Glutamatergic neuron (in vitro differentiated cells): Measurements from ENCODE around the gene WSCD1. TPM values are rescaled to one million over a fixed set of nuclear protein-coding genes. Genes with fewer than 3 reads are reported as not detected.

ENCODE experiments used
- DNase-seq: peaks from one replicate; pipeline ENCODE4 v3.0.0; 2022
- H3K27ac Mint-ChIP-seq: one replicate; pipeline ENCODE4 v1.8.0; 2020; ENCODE audit warnings: mild to moderate bottlenecking, mixed read lengths, inconsistent platforms; ENCODE audit not compliant: unreplicated experiment
- H3K27me3 Mint-ChIP-seq: one replicate; pipeline ENCODE4 v1.8.0; 2020; ENCODE audit warnings: mild to moderate bottlenecking, moderate library complexity, mixed read lengths, inconsistent platforms; ENCODE audit not compliant: unreplicated experiment
- H3K36me3 Mint-ChIP-seq: one replicate; pipeline ENCODE4 v1.8.0; 2020; ENCODE audit warnings: mild to moderate bottlenecking, mixed read lengths, inconsistent platforms; ENCODE audit not compliant: unreplicated experiment
- H3K4me1 Mint-ChIP-seq: one replicate; pipeline ENCODE4 v1.8.0; 2020; ENCODE audit warnings: mild to moderate bottlenecking, low read depth, mixed read lengths, inconsistent platforms; ENCODE audit not compliant: unreplicated experiment
- H3K4me3 Mint-ChIP-seq: one replicate; pipeline ENCODE4 v1.8.0; 2020; ENCODE audit warnings: mild to moderate bottlenecking, mixed read lengths, inconsistent platforms; ENCODE audit not compliant: unreplicated experiment
- H3K9me3 Mint-ChIP-seq: one replicate; pipeline ENCODE4 v1.8.0; 2020; ENCODE audit warnings: mild to moderate bottlenecking, moderate library complexity, mixed read lengths, inconsistent platforms; ENCODE audit not compliant: unreplicated experiment
- total RNA-seq: library from RNA; stranded (reverse); fragmentation: NEBNext Ultra II Directional; extraction: Animal tissue kit (Norgen Biotek cat#: 25700); gene quantifications from one replicate; pipeline ENCODE4 v1.2.1, GENCODE V29; 2021; ENCODE audit not compliant: unreplicated experiment
- TF ChIP-seq, protein P1 (sequence below): fragments of 200-600 bp; sonication (generic); IDR thresholded peaks from one replicate; pipeline ENCODE4 v1.5.0; 2021; ENCODE audit not compliant: partially characterized antibody, unreplicated experiment

Gene WSCD1
- total RNA-seq, 1 donor from 2014 or later, result 35.6 TPM

DNA sequence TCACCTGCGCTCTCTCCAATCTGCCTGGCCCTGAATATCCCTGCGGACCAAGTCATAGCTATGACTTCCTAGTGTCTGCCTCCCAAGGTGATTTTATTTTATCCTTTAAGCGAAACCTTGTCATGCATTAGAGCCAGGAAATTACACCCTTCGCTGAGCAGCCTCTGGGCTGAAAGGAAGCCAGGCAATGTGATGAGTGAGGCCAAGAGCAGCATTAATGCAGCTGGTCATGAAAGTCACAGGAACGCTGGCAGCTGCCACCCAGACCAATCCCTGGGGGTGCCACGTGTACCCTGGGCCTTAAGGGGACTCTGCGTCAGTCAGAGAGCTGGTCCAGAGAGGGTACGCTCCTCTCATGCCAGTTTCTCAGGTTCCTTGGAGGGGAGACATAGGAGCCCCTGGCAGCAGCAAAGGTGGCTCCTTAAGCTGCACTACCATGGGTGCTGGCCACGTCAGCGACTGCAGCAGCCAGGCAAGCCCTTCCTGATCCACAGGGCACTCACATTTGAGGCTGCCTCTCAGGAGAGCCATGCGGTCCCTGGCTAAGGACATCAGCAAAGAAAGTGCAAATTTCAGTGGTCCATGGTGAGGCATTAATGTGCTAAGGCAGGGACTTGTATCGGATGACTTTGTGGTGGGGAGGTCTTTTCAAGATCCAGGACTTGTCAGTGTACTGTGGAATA lies 42.7 kb upstream of the WSCD1 start:
- H3K27me3 Mint-ChIP-seq, result peaks cover 2% of the 10 kb centered on the region
- H3K4me1 Mint-ChIP-seq, result no peaks in the 10 kb centered on the region
- no peak for DNase-seq
- H3K4me3 Mint-ChIP-seq, result no peak overlapping the region
- no peaks in the 10 kb centered on the region for H3K36me3 Mint-ChIP-seq
- no peak overlapping the region for H3K27ac Mint-ChIP-seq
- TF ChIP-seq, protein P1, sequence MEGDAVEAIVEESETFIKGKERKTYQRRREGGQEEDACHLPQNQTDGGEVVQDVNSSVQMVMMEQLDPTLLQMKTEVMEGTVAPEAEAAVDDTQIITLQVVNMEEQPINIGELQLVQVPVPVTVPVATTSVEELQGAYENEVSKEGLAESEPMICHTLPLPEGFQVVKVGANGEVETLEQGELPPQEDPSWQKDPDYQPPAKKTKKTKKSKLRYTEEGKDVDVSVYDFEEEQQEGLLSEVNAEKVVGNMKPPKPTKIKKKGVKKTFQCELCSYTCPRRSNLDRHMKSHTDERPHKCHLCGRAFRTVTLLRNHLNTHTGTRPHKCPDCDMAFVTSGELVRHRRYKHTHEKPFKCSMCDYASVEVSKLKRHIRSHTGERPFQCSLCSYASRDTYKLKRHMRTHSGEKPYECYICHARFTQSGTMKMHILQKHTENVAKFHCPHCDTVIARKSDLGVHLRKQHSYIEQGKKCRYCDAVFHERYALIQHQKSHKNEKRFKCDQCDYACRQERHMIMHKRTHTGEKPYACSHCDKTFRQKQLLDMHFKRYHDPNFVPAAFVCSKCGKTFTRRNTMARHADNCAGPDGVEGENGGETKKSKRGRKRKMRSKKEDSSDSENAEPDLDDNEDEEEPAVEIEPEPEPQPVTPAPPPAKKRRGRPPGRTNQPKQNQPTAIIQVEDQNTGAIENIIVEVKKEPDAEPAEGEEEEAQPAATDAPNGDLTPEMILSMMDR, result no peak
- H3K9me3 Mint-ChIP-seq, result no peaks in the 10 kb centered on the region

DNA sequence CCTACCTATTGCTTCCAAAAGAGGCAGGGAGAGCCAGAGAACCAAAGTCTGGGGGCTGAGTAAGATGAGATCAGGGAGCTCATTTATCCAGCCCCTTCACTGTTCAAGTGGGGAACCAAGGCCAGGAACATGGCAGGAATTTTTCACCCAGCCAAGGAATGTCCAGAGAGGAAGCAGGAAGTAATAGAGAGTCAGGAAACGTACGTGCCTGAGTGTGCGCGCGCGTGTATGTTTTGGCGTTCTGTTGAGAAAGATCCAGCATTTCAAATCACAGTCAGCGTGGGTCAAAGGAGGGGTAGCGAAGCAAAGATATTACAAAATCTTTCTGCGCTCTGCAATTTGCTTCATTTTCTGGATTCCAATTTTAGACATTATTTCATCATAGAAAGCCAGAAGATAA lies 41.9 kb upstream of the WSCD1 start:
- H3K4me1 Mint-ChIP-seq, result no peaks in the 10 kb centered on the region
- no peak overlapping the region for H3K4me3 Mint-ChIP-seq
- no peaks in the 10 kb centered on the region for H3K36me3 Mint-ChIP-seq
- no peak for DNase-seq
- no peaks in the 10 kb centered on the region for H3K9me3 Mint-ChIP-seq
- H3K27ac Mint-ChIP-seq, result no peak overlapping the region
- TF ChIP-seq, protein P1, result no peak
- H3K27me3 Mint-ChIP-seq, result peaks cover 2% of the 10 kb centered on the region

DNA sequence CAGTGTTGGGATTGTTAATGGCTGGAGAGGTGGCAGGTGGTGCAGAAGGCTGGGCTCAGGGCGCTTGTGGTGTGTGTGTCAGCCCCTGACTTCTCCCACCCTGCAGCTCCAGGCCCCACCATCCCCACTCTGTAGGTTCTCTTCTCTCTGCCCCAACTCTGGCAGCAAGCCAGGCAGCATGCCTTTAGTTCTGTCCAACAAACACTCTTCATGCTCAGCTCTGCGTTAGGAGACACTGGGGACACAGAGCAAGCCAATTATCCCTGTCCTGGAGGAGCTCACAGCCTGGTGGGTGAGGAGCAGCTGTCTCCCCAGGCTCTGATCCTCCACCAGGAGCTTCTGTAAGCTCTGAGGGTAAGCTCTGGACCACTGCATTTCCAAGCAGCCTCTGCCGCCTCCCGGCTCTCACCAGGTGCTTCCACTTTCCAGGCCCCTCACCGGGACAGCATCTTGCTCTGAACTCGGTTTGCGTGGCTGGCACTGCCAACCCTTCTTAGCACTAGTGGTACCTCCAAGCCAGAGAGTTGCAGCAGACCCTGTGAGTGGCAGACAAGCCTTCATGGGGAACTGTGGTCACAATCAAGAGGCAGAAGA lies 34.3 kb upstream of the WSCD1 start:
- TF ChIP-seq, protein P1, result no peak
- Mint-ChIP-seq H3K4me3 (no peak overlapping the region), H3K9me3 (peaks cover 1% of the 10 kb centered on the region)

DNA sequence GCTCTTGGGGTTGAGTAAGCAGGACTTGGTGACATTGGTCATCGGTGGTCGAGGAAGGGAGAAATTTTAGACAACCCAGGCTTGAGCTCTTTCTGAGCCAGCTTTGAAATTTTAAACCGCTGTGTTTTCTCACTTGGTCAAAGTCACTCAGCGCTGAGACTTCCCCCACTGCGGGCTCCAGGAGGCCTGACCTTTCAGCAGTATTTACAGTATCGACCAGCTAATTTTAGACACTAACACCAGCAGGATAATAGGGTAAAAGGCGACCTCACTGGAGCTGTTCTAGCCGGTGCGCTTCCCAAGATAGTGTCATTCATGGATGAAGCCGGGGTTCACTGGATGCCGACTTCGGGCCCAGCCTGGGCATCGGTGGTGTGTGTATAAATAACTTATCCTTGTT lies 29.7 kb upstream of the WSCD1 start:
- Mint-ChIP-seq H3K27me3 (no peaks in the 10 kb centered on the region), H3K4me3 (no peak overlapping the region), H3K4me1 (peaks cover 7% of the 10 kb centered on the region), H3K27ac (no peak overlapping the region), H3K9me3 (peaks cover 5% of the 10 kb centered on the region), H3K36me3 (no peaks in the 10 kb centered on the region)
- TF ChIP-seq, protein P1, result no peak
- no peak for DNase-seq

More for the DNA sequence above, 34.3 kb upstream of the WSCD1 start:
- Mint-ChIP-seq H3K4me1 (peaks cover 3% of the 10 kb centered on the region), H3K27me3 (peaks cover 2% of the 10 kb centered on the region), H3K36me3 (no peaks in the 10 kb centered on the region), H3K27ac (no peak overlapping the region)
- no peak for DNase-seq

DNA sequence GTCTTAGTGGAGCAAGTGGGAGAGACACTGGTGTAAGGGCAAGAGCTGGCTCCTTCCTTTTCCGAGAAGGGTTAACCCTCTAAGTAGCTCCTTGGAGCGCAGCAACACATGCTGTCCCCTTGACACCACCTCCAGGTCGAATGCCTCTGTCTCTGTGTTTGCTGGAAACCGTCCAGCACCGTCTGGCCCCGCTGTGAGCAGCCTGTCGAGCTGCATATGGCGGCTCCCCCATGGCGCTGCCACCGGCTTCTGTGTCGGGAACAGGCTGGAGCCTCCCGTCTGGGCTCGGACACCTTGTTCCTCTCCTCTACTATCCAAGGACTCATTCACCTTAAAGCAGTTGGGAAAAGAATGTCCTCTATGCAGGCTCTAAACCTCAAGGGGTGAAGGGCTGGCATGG lies 28.9 kb upstream of the WSCD1 start:
- no peaks in the 10 kb centered on the region for H3K36me3 Mint-ChIP-seq
- no peak overlapping the region for H3K4me3 Mint-ChIP-seq
- peaks cover 4% of the 10 kb centered on the region for H3K4me1 Mint-ChIP-seq
- H3K27me3 Mint-ChIP-seq, result no peaks in the 10 kb centered on the region
- no peak overlapping the region for H3K27ac Mint-ChIP-seq
- TF ChIP-seq, protein P1, result no peak
- peaks cover 5% of the 10 kb centered on the region for H3K9me3 Mint-ChIP-seq
- DNase-seq, result no peak
